Upper lobe of left lung (tissue), 6 donors: Measurements from ENCODE around the gene CANT1. TPM values are rescaled to one million over a fixed set of nuclear protein-coding genes. Genes with fewer than 3 reads are reported as not detected.

Experiments used
- ATAC-seq, 2 donors: fragments of 200-7000 bp; cut with Tn5 transposase; one replicate each; pipeline ENCODE4 v1.9.1; 2022; ENCODE audit warnings: mild to moderate bottlenecking in 2 of 2, moderate library complexity in 2 of 2; ENCODE audit not compliant: low FRiP score in 2 of 2
- DNase-seq, 2 donors: peaks; one replicate each; pipeline ENCODE4 v3.0.0-alpha.2; 2019 to 2020
- H3K27ac ChIP-seq, 4 donors: fragments of 200-600 bp; sonication (generic); one replicate each; pipeline ENCODE4 v1.5.1; 2016 to 2019
- H3K27me3 ChIP-seq, 4 donors: fragments of 200-600 bp; sonication (generic); one replicate each; pipeline ENCODE4 v1.5.1; 2017 to 2019
- H3K36me3 ChIP-seq, 4 donors: fragments of 200-600 bp; sonication (generic); one replicate each; pipeline ENCODE4 v1.5.1; 2016 to 2019
- H3K4me1 ChIP-seq, 4 donors: fragments of 200-600 bp; sonication (generic); one replicate each; pipeline ENCODE4 v1.5.1; 2018 to 2019
- H3K4me3 ChIP-seq, 4 donors: fragments of 200-600 bp; sonication (generic); one replicate each; pipeline ENCODE4 v1.5.1; 2017 to 2019; ENCODE audit warnings: mild to moderate bottlenecking in 2 of 4, moderate library complexity in 1 of 4
- H3K9me3 ChIP-seq, 4 donors: fragments of 200-600 bp; sonication (generic); one replicate each; pipeline ENCODE4 v1.5.1; 2018 to 2019
- CTCF ChIP-seq, 6 experiments: fragments of 450-650 bp in 4 of 6; fragments of 200-600 bp in 2 of 6; sonication (generic) in 2 of 6; IDR thresholded peaks; one replicate each; pipeline ENCODE4 v1.5.1; 2016 to 2019; ENCODE audit warnings: antibody characterized with exemption in 6 of 6
- EP300 ChIP-seq, 4 donors: sonication (generic); formaldehyde crosslinking; IDR thresholded peaks; one replicate each; pipeline ENCODE4 v1.5.1; 2017; ENCODE audit warnings: antibody characterized with exemption in 4 of 4, control low read depth in 2 of 4
- POLR2A ChIP-seq, 4 donors: fragments of 450-650 bp; IDR thresholded peaks; one replicate each; pipeline ENCODE4 v1.5.1; 2016 to 2017; ENCODE audit warnings: antibody characterized with exemption in 4 of 4, mild to moderate bottlenecking in 2 of 4
- POLR2AphosphoS5 ChIP-seq, 2 donors: sonication (generic); formaldehyde crosslinking; IDR thresholded peaks; one replicate each; pipeline ENCODE4 v1.5.1; 2017; ENCODE audit warnings: antibody characterized with exemption in 2 of 2
- WGBS, 2 donors: methylation state at CpG; one replicate each; pipeline ENCODE4 v1.1.5; 2017 to 2018; 5-methylcytosine and 5-hydroxymethylcytosine counted together
- total RNA-seq, 6 donors: library from RNA; depleted of rRNA in 4 of 6; stranded (reverse); fragments of >200 nt in 4 of 6; gene quantifications; one replicate each; pipeline versions ENCODE4 v1.1.0 to v1.2.1, GENCODE V29; 2016 to 2021
- donor health status: DM: no; HTN: no; CAD: no; lungs with moderate emphysema.
- donor health status: DM: no; HTN: yes; CAD: no; lungs with severe emphysema.

CANT1 gene
- total RNA-seq, 6 donors from 2014 or later = 19.5 to 77.8 (median 38.6) TPM

- DNase-seq = peak in 1 of 2 donors; percentile 66
- Histone ChIP-seq H3K4me1 (peaks cover 49 to 63% (median 54%) of the 10 kb centered on the region in 4 donors), H3K9me3 (no peaks in the 10 kb centered on the region), H3K27ac (peak overlapping the region; percentile 52 to 81 (median 64)), H3K4me3 (no peak overlapping the region), H3K36me3 (no peaks in the 10 kb centered on the region), H3K27me3 (peaks cover 0 to 5% (median 0%) of the 10 kb centered on the region in 4 donors)
- WGBS, 2 donors = 27 to 38% methylated on average over 12 to 19 of the region's 19 CpGs
- peak in 1 of 2 donors; percentile 75 for ATAC-seq
- TF ChIP-seq EP300 (IDR thresholded peaks at IDR 0.05) (peak in 3 of 4 donors; percentile 59 to 86 (median 69)), POLR2A (IDR thresholded peaks at IDR 0.05) (no peak), POLR2AphosphoS5 (IDR thresholded peaks at IDR 0.05) (peak; percentile 29 to 43), CTCF (IDR thresholded peaks at IDR 0.05) (peak; percentile 56 to 73 (median 66))
Measured at GRCh38 chr17:79019632-79020584, 10.3 kb upstream of the CANT1 start.

GRCh38 chr17:79019261-79019631 is 9.7 kb upstream of the CANT1 start:
- Histone ChIP-seq H3K4me3 (no peak overlapping the region), H3K9me3 (no peaks in the 10 kb centered on the region), H3K27ac (no peak overlapping the region), H3K36me3 (no peaks in the 10 kb centered on the region), H3K27me3 (peaks cover 0 to 3% (median 0%) of the 10 kb centered on the region in 4 donors), H3K4me1 (peaks cover 42 to 57% (median 47%) of the 10 kb centered on the region in 4 donors)
- TF ChIP-seq CTCF (IDR thresholded peaks at IDR 0.05) (no peak), EP300 (IDR thresholded peaks at IDR 0.05) (no peak)
- no peak for ATAC-seq
- DNase-seq = no peak
- WGBS, 2 donors = 77 to 92% methylated on average over 2 of the region's 2 CpGs

- TF ChIP-seq POLR2A (IDR thresholded peaks at IDR 0.05) (no peak), EP300 (IDR thresholded peaks at IDR 0.05) (no peak), CTCF (IDR thresholded peaks at IDR 0.05) (no peak), POLR2AphosphoS5 (IDR thresholded peaks at IDR 0.05) (no peak)
- peak overlapping the region in 3 of 4 donors; percentile 20 to 48 (median 44) for H3K27ac ChIP-seq
- no peak for DNase-seq
Measured at GRCh38 chr17:79018370-79018695, 8.8 kb upstream of the CANT1 start.

GRCh38 chr17:79017546-79018369 is 8.2 kb upstream of the CANT1 start:
- TF ChIP-seq EP300 (IDR thresholded peaks at IDR 0.05) (peak in 1 of 4 donors; percentile 23), POLR2A (IDR thresholded peaks at IDR 0.05) (no peak)
- peaks cover 27 to 42% (median 34%) of the 10 kb centered on the region in 4 donors for H3K4me1 ChIP-seq
- WGBS, 2 donors = 64% methylated on average over 6 of the region's 6 CpGs
- DNase-seq (peak in 1 of 2 donors; percentile 82), ATAC-seq (no peak)
- peak overlapping the region in 3 of 4 donors; percentile 20 to 48 (median 44) for H3K27ac ChIP-seq
- no peaks in the 10 kb centered on the region for H3K27me3 ChIP-seq
- H3K9me3 ChIP-seq = no peaks in the 10 kb centered on the region
- H3K36me3 ChIP-seq = no peaks in the 10 kb centered on the region
- no peak overlapping the region for H3K4me3 ChIP-seq

More at GRCh38 chr17:79018370-79018695, 8.8 kb upstream of the CANT1 start:
- Histone ChIP-seq H3K36me3 (no peaks in the 10 kb centered on the region), H3K27me3 (no peaks in the 10 kb centered on the region), H3K4me3 (no peak overlapping the region), H3K4me1 (peaks cover 33 to 47% (median 39%) of the 10 kb centered on the region in 4 donors), H3K9me3 (no peaks in the 10 kb centered on the region)
- ATAC-seq = no peak
- WGBS, 2 donors = 74 to 78% methylated on average over 3 of the region's 3 CpGs
